ENCODE measurements around the gene JAK2. TPM values are rescaled to one million over a fixed set of nuclear protein-coding genes. Genes with fewer than 3 reads are reported as not detected.

The JAK2 gene
- total RNA-seq, 2 donors from 2014 or later = 7.0 to 14.8 TPM

DNA sequence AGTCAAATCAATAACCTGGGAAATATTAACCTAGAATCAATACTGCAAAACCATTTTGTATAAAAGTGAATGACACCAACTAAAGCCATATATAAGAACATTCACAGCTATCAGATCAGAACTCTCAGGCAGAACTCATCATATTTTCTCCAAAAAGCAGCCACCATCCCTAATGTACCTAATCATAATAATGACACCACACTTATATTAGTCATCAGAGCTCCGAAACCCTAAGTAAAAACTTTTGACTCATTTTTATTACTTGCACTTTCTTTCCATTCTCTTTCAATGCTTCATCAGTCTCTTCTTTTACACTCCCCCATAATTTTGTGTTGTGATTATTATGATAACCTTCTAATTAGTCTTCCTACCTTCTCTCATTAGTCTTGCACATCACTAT, 155.1 kb downstream of the JAK2 start:
- Histone ChIP-seq H3K36me3 (no peaks in the 10 kb centered on the region), H3K27ac (no peak overlapping the region), H3K27me3 (no peaks in the 10 kb centered on the region), H3K4me1 (no peaks in the 10 kb centered on the region), H3K9ac (ENCODE audit: low read depth in 2 of 2, low read length in 2 of 2) (no peak overlapping the region), H3K9me3 (no peaks in the 10 kb centered on the region), H3K4me3 (no peak overlapping the region)
- DNase-seq = no peak
- TF ChIP-seq, protein P1, sequence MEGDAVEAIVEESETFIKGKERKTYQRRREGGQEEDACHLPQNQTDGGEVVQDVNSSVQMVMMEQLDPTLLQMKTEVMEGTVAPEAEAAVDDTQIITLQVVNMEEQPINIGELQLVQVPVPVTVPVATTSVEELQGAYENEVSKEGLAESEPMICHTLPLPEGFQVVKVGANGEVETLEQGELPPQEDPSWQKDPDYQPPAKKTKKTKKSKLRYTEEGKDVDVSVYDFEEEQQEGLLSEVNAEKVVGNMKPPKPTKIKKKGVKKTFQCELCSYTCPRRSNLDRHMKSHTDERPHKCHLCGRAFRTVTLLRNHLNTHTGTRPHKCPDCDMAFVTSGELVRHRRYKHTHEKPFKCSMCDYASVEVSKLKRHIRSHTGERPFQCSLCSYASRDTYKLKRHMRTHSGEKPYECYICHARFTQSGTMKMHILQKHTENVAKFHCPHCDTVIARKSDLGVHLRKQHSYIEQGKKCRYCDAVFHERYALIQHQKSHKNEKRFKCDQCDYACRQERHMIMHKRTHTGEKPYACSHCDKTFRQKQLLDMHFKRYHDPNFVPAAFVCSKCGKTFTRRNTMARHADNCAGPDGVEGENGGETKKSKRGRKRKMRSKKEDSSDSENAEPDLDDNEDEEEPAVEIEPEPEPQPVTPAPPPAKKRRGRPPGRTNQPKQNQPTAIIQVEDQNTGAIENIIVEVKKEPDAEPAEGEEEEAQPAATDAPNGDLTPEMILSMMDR (IDR thresholded peaks at IDR 0.05) = no peak
- intact Hi-C loops (cut with DNase I) = no loop called here

DNA sequence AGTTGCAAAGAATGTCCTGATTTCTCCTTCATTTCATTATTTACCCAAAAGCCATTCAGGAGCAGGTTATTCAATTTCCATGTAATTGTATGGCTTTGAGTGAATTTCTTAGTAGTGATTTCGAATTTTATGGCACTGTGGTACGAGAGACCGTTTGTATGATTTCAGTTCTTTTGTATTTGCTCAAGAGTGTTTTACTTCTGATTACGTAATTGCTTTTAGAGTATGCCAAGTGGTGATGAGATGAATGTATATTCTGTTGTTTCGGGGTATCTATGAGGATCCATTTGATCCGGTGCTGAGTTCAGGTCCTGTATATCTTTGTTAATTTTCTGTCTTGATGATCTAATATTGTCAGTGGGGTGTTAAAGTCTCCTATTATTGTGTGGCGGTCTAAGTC, 159.1 kb downstream of the JAK2 start:
- Histone ChIP-seq H3K27me3 (no peaks in the 10 kb centered on the region), H3K27ac (no peak overlapping the region), H3K9ac (ENCODE audit: low read depth in 2 of 2, low read length in 2 of 2) (no peak overlapping the region), H3K4me1 (no peaks in the 10 kb centered on the region), H3K9me3 (no peaks in the 10 kb centered on the region), H3K36me3 (no peaks in the 10 kb centered on the region), H3K4me3 (no peak overlapping the region)
- intact Hi-C loops (cut with DNase I) = no loop called here
- TF ChIP-seq, protein P1 (IDR thresholded peaks at IDR 0.05) = no peak
- no peak for DNase-seq

DNA sequence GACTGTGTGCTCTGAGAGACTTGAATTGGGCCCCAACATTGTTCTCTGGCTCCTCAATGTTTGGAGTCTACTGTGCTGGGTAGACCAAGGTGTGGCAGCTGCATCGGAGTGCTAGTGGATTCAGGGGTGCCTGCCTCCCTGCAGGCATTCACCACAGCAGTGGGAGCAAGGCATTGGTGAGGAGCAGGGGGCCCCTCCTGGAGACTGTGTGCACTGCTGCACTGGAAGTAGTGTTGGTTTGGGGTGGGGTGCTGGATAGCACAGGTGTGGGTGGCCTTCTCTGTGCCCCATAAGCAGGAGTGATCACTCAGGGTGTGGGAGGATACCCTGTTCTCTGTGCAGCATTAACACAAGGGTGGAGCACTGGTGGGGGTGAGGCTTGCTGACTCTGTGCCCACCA, 161.2 kb downstream of the JAK2 start:
- TF ChIP-seq, protein P1 (IDR thresholded peaks at IDR 0.05) = no peak
- no peaks in the 10 kb centered on the region for H3K9me3 ChIP-seq
- H3K9ac ChIP-seq (ENCODE audit: low read depth in 2 of 2, low read length in 2 of 2) = no peak overlapping the region
- no peak overlapping the region for H3K27ac ChIP-seq
- H3K27me3 ChIP-seq = no peaks in the 10 kb centered on the region
- intact Hi-C loops (cut with DNase I) = no loop called here
- DNase-seq = no peak
- no peak overlapping the region for H3K4me3 ChIP-seq
- no peaks in the 10 kb centered on the region for H3K36me3 ChIP-seq
- H3K4me1 ChIP-seq = no peaks in the 10 kb centered on the region

Other genes with a start within 250 kb of the JAK2 start
- 10 to 100 TPM; 80.3 to 95.7 TPM for gene AK3, start 244.1 kb upstream of the JAK2 start, total RNA-seq
- gene RCL1, start 192.3 kb upstream of the JAK2 start, total RNA-seq = 10 to 100 TPM in 1 of 2 donors, 1 to 10 TPM in 1; 7.0 to 12.5 TPM
- not detected for gene INSL6, start 200.4 kb downstream of the JAK2 start, total RNA-seq
- not detected for gene INSL4, start 246.1 kb downstream of the JAK2 start, total RNA-seq

Data from colonic mucosa (tissue), 4 donors.